HUES48 (cell line): ENCODE data around the gene DRICH1.

ENCODE experiments used
- H3K27ac ChIP-seq: one replicate; pipeline ENCODE4 v1.7.0; 2013; ENCODE audit warnings: low read depth, low read length, inconsistent platforms
- H3K27me3 ChIP-seq: 2 replicates; pipeline ENCODE4 v1.6.1; 2013; ENCODE audit warnings: mild to moderate bottlenecking, low read length; ENCODE audit not compliant: control insufficient read depth, insufficient read depth
- H3K36me3 ChIP-seq: 2 replicates; pipeline ENCODE4 v1.6.1; 2013; ENCODE audit warnings: low read length; ENCODE audit not compliant: control insufficient read depth, insufficient read depth
- H3K4me1 ChIP-seq: 2 replicates; pipeline ENCODE4 v1.6.1; 2013; ENCODE audit warnings: mild to moderate bottlenecking, low read length; ENCODE audit not compliant: control insufficient read depth, insufficient read depth
- H3K4me3 ChIP-seq: 2 replicates; pipeline ENCODE4 v1.5.1; 2013; ENCODE audit warnings: mild to moderate bottlenecking, low read depth, low read length
- H3K9ac ChIP-seq: 2 replicates; pipeline ENCODE4 v1.6.1; 2013; ENCODE audit warnings: mild to moderate bottlenecking, low read depth, low read length, moderate library complexity
- H3K9me3 ChIP-seq: 2 replicates; pipeline ENCODE4 v1.6.1; 2013; ENCODE audit warnings: low read length; ENCODE audit not compliant: control insufficient read depth, insufficient read depth

The DRICH1 gene

DNA sequence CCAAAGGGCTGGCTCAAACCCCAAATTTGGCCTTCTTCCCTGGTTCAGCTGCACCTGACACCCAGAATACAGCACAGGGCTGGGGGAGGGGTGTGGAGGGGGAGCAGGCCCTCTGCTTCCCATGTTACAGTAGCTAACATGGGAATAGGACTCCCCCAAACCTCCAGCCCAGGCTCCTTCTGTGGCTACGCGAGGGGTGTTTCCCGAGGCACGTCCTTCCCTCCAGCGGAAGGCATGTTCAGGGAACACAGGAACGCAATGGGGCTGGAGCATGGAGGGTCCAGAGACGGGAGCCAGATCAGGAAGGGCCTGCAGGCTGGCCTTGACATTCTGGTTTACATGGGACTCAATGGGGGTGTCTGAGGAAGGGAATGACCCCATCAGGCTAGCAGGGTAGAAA lies 40.3 kb downstream of the DRICH1 start:
- Histone ChIP-seq H3K27ac (no peak overlapping the region), H3K4me3 (no peak overlapping the region), H3K9me3 (no peaks in the 10 kb centered on the region), H3K36me3 (no peaks in the 10 kb centered on the region), H3K4me1 (peaks cover 8% of the 10 kb centered on the region), H3K9ac (no peak overlapping the region), H3K27me3 (no peaks in the 10 kb centered on the region)

DNA sequence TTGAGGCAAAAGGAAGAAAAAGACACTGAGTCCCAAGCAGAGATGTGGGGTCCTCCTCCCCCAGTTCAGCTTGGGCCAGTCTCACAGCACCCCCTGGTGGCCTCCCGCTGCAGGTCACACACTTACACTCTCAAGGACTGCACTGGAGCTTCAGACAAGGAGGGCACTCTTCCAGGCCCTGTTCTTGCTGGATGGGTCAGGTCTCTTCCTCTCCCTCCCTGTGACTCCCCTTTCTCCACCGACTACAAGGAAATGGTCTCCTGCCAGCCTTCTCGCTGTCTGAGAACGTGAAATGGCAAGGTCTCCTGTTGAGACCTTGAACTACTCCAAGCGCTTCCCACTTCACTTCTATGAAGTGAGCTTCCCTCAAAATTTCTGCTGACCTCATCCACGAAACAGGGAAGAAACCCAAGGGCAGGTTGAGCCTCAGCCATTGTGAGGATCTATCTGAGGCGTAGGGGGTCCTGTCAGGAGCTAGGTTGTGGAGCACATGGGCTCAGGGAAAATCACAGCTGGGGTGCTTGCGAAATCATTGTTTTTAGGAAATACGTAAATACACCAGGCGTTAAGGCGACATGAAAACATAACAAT lies 40.8 kb downstream of the DRICH1 start:
- no peaks in the 10 kb centered on the region for H3K36me3 ChIP-seq
- H3K4me1 ChIP-seq: peaks cover 8% of the 10 kb centered on the region
- H3K4me3 ChIP-seq: no peak overlapping the region
- no peaks in the 10 kb centered on the region for H3K9me3 ChIP-seq
- H3K9ac ChIP-seq: no peak overlapping the region
- H3K27ac ChIP-seq: no peak overlapping the region
- H3K27me3 ChIP-seq: no peaks in the 10 kb centered on the region

DNA sequence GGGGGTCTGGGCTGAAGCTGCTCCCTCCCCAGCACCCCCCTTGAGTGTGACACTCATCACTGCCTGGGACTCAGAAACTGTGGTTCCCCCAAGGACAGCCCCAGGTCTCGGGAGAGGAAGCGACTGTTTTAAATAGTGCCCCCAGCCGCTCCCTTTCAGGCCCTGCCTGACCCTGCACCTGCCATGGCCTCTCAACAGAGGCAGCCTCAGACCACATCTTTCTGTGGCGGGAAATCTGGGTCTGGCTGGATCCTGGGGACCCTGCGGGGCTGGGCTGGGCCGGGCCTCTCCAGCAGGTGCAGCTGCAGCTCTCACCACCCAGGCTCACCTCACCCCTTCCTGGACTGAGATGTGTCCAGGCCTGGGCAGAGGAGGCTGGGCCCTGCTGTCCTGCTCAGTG lies 48.3 kb downstream of the DRICH1 start:
- H3K27ac ChIP-seq: no peak overlapping the region
- no peaks in the 10 kb centered on the region for H3K36me3 ChIP-seq
- no peak overlapping the region for H3K4me3 ChIP-seq
- no peaks in the 10 kb centered on the region for H3K4me1 ChIP-seq
- H3K9me3 ChIP-seq: no peaks in the 10 kb centered on the region
- no peak overlapping the region for H3K9ac ChIP-seq
- no peaks in the 10 kb centered on the region for H3K27me3 ChIP-seq

DNA sequence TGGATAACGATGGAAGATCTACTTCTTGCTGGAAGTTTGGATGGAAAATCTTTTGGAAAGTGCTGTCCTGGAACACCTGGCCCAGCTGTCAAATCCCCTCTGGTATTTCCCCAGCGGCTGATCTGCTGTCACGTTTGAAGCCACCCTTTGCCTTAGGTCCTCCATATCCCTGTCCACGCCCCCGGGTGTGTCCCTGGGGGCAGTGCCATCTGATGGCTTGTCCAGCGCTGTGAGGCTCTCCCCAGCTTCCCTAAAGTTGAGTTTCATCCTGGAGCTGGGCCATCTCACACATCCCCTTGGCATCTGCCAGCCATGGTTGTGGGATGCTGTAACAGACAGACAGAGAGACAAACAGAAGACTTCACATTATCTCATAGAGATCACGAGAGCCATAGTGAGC lies 49.0 kb downstream of the DRICH1 start:
- Histone ChIP-seq H3K27ac (no peak overlapping the region), H3K4me3 (no peak overlapping the region), H3K9me3 (no peaks in the 10 kb centered on the region), H3K4me1 (no peaks in the 10 kb centered on the region), H3K36me3 (no peaks in the 10 kb centered on the region), H3K9ac (no peak overlapping the region), H3K27me3 (no peaks in the 10 kb centered on the region)

DNA sequence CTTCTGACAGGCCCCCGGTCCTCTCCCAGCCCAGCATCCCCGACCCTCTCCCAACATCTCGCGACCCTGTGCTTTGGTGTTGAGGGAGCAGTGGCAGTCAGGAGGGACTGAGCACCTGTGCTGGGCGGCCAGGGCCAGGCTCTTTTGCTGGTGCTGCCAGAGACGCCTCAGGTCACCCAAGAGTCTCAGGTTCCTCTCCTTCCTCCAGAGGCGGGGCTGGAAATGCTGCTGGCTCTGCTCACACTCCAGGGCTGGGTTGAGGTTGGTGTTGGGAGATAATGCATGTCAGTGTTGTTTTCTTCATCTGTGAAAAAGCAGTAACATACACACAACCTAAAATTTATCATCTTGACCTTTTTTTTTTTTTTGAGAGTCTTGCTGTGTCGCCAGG lies 50.9 kb downstream of the DRICH1 start:
- no peaks in the 10 kb centered on the region for H3K4me1 ChIP-seq
- no peaks in the 10 kb centered on the region for H3K36me3 ChIP-seq
- no peak overlapping the region for H3K4me3 ChIP-seq
- no peaks in the 10 kb centered on the region for H3K27me3 ChIP-seq
- H3K9ac ChIP-seq: no peak overlapping the region
- no peaks in the 10 kb centered on the region for H3K9me3 ChIP-seq
- H3K27ac ChIP-seq: no peak overlapping the region

DNA sequence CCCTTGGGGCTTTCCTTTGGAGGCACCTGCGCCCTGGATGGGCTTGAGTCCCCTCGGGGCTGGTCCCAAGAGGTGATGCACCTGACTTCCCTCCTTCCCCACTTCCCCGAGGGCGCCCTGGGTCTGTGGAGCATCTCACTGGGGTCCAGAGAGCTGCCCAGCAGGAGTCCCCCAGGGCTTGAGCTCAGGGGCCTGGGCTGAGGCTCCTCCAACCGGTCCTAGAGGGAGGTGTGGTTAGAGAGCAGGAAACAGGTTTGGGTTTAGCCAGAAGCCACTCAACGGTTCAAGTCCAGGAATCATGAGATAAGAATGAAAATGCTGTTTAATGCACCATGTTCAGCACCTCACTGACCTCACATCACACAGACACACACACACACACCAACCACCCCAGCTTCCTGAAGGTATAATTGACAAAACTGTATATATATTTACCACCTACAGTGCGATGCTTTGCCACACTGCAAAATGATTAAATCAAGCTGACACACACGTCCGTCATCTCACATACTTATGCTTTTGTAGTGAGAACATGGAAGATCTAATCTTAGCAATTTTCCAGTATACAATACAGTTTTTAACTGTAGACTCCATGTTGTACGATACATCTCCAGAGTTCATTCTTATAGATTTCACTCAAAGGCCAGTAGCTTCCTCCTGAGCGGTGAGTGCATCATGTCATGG lies 51.4 kb downstream of the DRICH1 start:
- no peaks in the 10 kb centered on the region for H3K27me3 ChIP-seq
- no peak overlapping the region for H3K4me3 ChIP-seq
- H3K4me1 ChIP-seq: no peaks in the 10 kb centered on the region
- no peaks in the 10 kb centered on the region for H3K36me3 ChIP-seq
- H3K9me3 ChIP-seq: no peaks in the 10 kb centered on the region
- no peak overlapping the region for H3K27ac ChIP-seq
- no peak overlapping the region for H3K9ac ChIP-seq

DNA sequence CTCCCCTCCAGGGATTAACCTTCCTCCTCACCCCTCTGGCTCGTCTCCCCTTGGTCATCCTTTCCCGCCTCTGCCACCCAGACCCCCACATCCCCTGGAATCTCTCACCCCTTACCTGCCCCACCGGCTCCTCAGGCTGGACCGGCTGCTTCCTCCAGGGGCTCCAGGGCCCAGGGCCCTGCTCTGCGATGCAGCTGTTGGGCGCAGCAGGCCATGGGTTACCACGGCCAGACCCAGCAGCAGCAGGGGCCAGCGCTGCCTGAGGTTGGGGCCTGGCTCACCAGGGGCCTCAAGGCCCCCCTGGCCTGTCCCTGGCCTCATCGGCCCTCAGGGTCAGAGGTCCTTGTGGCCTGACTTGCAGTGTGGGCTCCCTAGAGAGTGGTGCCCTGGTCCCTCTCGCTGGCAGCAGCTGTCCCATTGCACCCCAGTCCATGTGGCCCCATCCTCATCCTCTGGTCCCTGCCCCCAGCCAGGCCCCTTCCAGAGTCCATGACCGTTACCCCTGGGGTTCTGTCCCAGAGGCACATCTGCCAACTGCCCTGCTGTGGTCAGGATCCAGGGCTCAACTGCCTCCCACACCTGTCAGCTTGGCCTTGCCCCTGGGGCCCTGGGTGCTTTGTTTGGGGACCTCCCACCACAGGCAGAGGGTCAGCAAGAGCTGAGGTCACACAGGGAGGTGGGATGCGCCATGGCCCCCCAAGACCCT lies 52.1 kb downstream of the DRICH1 start, which contains the start of gene IGLL1:
Gene IGLL1 (minus strand): TSS at position 421 of the 706 bp plus-strand sequence. CDS start 100 bp downstream, at position 321.
- no peak within 1 kb of the TSS for H3K4me3 ChIP-seq
- no peaks in the 10 kb centered on the region for H3K36me3 ChIP-seq
- no peaks in the 10 kb centered on the region for H3K9me3 ChIP-seq
- no peak within 1 kb of the TSS for H3K9ac ChIP-seq
- no peaks in the 10 kb centered on the region for H3K27me3 ChIP-seq
- no peak within 1 kb of the TSS for H3K27ac ChIP-seq
- no peaks in the 10 kb centered on the region for H3K4me1 ChIP-seq

DNA sequence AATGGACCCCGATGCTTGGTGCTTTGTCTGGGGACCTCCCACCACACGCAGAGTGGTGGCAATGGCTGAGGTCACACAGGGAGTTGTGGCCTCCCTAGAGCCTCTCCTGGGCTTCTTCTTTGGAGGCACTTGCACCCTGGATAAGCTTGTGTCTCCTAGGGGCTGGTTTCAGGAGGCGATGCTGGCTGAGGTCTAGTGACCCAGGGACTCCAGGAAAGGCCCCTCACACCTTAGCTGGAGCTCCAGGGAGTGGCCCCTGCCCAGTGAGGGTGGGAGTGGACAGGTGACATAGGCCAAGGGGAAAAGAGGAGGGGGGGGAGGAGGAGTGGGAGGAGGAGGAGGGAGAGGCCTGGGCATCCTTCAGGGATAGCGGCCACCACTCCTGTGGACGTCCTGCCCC lies 52.8 kb downstream of the DRICH1 start:
- no peaks in the 10 kb centered on the region for H3K27me3 ChIP-seq
- no peak overlapping the region for H3K27ac ChIP-seq
- no peaks in the 10 kb centered on the region for H3K4me1 ChIP-seq
- H3K36me3 ChIP-seq: no peaks in the 10 kb centered on the region
- H3K9me3 ChIP-seq: no peaks in the 10 kb centered on the region
- no peak overlapping the region for H3K4me3 ChIP-seq
- H3K9ac ChIP-seq: no peak overlapping the region

DNA sequence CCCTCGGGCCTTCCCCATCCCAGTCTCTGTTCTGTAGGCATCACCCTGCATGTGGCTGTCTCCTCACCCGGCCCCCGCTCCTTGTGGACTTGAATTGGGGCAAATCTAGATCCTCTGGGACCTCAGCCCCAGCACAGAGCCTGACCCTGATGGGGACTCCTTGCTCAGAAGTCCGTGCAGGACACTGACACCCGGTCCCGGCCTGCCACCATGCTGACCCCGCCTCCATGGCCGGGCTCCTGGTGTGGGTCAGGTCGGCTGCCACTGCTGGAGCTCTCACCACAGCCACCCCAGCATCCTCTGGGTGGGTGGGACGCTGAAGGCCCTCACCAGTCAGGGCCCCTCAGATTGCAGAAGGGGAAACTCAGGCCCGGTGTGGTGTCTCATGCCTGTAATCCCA lies 53.8 kb downstream of the DRICH1 start:
- Histone ChIP-seq H3K27ac (no peak overlapping the region), H3K4me3 (no peak overlapping the region), H3K36me3 (no peaks in the 10 kb centered on the region), H3K9ac (no peak overlapping the region), H3K9me3 (no peaks in the 10 kb centered on the region), H3K27me3 (no peaks in the 10 kb centered on the region), H3K4me1 (no peaks in the 10 kb centered on the region)

DNA sequence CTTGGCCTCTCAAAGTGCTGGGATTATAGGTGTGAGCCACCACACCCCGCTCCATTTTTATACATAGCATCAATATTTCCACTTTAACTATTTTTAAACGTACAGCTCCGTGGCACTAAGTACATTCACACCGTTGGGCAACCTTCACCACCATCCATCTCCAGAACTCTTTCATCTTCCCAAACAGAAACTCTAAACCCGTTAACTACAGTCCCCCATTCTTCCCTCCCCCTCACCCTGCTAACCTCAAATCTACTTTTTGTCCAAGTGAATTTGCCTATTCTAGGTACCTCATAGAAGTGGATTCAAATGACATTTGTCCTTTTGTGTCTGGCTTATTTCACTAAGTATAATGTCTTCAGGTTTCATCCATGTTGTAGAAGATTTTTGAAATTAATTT lies 55.4 kb downstream of the DRICH1 start:
- H3K36me3 ChIP-seq: no peaks in the 10 kb centered on the region

DNA sequence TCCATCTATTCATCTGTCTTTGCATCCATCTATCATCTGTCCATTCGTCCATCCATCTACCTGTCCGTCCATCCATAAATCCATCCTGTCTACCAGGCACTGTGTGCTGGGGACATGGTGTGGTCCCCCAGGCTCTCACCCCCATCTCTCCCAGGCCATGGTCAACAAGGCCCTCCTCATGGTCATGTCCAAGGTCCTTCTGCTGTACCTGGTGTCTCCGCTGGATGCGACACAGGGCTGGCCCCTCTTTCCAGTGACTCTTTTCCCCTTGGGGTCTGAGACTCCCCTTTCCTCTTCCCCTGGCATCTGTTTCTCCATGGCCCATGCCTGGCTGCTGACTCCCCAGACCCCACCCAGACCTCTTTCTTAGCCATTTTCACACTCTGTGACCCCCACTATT lies 56.5 kb downstream of the DRICH1 start:
- Histone ChIP-seq H3K27me3 (no peaks in the 10 kb centered on the region), H3K9ac (no peak overlapping the region), H3K36me3 (no peaks in the 10 kb centered on the region), H3K4me1 (no peaks in the 10 kb centered on the region), H3K9me3 (no peaks in the 10 kb centered on the region), H3K4me3 (no peak overlapping the region), H3K27ac (no peak overlapping the region)

More for the DNA sequence above, 55.4 kb downstream of the DRICH1 start:
- Histone ChIP-seq H3K27ac (no peak overlapping the region), H3K9me3 (no peaks in the 10 kb centered on the region), H3K4me1 (no peaks in the 10 kb centered on the region), H3K9ac (no peak overlapping the region), H3K27me3 (no peaks in the 10 kb centered on the region), H3K4me3 (no peak overlapping the region)
